Mammary epithelial cell (primary cell): ENCODE data around the gene PHC2.

Experiments used
- CTCF ChIP-seq, 2 donors: IDR thresholded peaks in 1 of 2; conservative IDR thresholded peaks in 1 of 2; 2 replicates each; pipeline ENCODE4 v1.5.1; 2011 to 2012; ENCODE audit warnings: inconsistent platforms in 2 of 2, low read length in 2 of 2, mild to moderate bottlenecking in 2 of 2, control low read depth in 1 of 2, low read depth in 1 of 2; ENCODE audit not compliant: insufficient read depth in 1 of 2; ENCODE audit errors: extremely low read depth in 1 of 2
- EZH2 ChIP-seq: IDR thresholded peaks from 2 replicates; pipeline ENCODE4 v1.6.1; 2012; ENCODE audit warnings: low read length, inconsistent platforms, borderline replicate concordance

DNA sequence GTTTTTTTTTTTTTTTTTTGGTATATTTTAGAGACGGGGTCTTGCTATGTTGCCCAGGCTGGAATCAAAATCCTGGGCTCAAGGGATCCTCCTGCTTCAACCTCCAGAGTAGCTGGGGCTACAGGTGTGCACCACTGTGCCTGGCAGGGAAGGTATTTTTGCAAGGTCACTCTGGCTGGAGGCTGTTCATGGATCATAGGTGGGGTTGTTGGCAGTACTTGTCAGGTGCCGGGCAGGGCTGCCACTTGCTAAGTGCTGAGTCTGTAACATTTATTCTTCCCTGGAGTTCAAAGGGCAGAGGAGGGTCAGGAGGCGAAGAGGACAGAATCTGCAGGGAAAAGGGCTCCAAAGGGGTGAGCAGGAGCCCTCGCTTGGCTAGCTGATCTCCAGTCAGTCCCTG is 134.1 kb downstream of the PHC2 start:
- TF ChIP-seq CTCF (conservative IDR thresholded peaks at IDR 0.05 in 1 of 2, IDR thresholded peaks at IDR 0.05 in 1 of 2; ENCODE audit: extremely low read depth in 1 of 2, insufficient read depth in 1 of 2, low read depth in 1 of 2, low read length in 2 of 2) (no peak), EZH2 (no peak)
